Suprapubic skin (tissue), 4 donors: ENCODE measurements around the gene LMOD3. TPM values are rescaled to one million over a fixed set of nuclear protein-coding genes. Genes with fewer than 3 reads are reported as not detected.

Experiments used
- DNase-seq, 2 donors: peaks; one replicate each; pipeline ENCODE4 v3.0.0-alpha.2; 2019; ENCODE audit warnings: low spot score in 2 of 2
- H3K27ac ChIP-seq: fragments of 200-600 bp; sonication (generic); one replicate; pipeline ENCODE4 v1.5.1; 2019
- H3K27me3 ChIP-seq: fragments of 200-600 bp; sonication (generic); one replicate; pipeline ENCODE4 v1.5.1; 2019
- H3K36me3 ChIP-seq: fragments of 200-600 bp; sonication (generic); one replicate; pipeline ENCODE4 v1.5.1; 2019
- H3K4me1 ChIP-seq: fragments of 200-600 bp; sonication (generic); one replicate; pipeline ENCODE4 v1.5.1; 2019
- H3K4me3 ChIP-seq: fragments of 200-600 bp; sonication (generic); one replicate; pipeline ENCODE4 v1.5.1; 2019; ENCODE audit warnings: mild to moderate bottlenecking
- H3K9me3 ChIP-seq: fragments of 200-600 bp; sonication (generic); one replicate; pipeline ENCODE4 v1.5.1; 2019
- CTCF ChIP-seq, 2 donors: fragments of 200-600 bp in 1 of 2; fragments of 450-650 bp in 1 of 2; sonication (generic) in 1 of 2; IDR thresholded peaks; one replicate each; pipeline ENCODE4 v1.5.1; 2016 to 2019; ENCODE audit warnings: antibody characterized with exemption in 2 of 2, mild to moderate bottlenecking in 1 of 2, moderate library complexity in 1 of 2
- EP300 ChIP-seq: sonication (generic); formaldehyde crosslinking; IDR thresholded peaks from one replicate; pipeline ENCODE4 v1.6.1; 2017; ENCODE audit warnings: antibody characterized with exemption
- POLR2A ChIP-seq, 2 donors: fragments of 450-650 bp; IDR thresholded peaks; one replicate each; pipeline ENCODE4 v1.6.1; 2017; ENCODE audit warnings: antibody characterized with exemption in 2 of 2, mild to moderate bottlenecking in 2 of 2, moderate library complexity in 2 of 2
- POLR2AphosphoS5 ChIP-seq, 3 donors: sonication (generic); formaldehyde crosslinking; IDR thresholded peaks; one replicate each; pipeline ENCODE4 v1.6.1; 2017; ENCODE audit warnings: antibody characterized with exemption in 3 of 3
- WGBS: methylation state at CpG from one replicate; pipeline ENCODE4 v1.1.5; 2018; 5-methylcytosine and 5-hydroxymethylcytosine counted together
- total RNA-seq, 4 donors: library from RNA; depleted of rRNA; stranded (reverse); fragments of >200 nt; gene quantifications; one replicate each; pipeline ENCODE4 v1.1.0, GENCODE V29; 2016

Gene LMOD3
- total RNA-seq, 4 donors from 2014 or later, result 0.40 TPM; not detected in 3

GRCh38 chr3:69119681-69120080 is 2.7 kb downstream of the LMOD3 start:
- no peak overlapping the region for H3K27ac ChIP-seq
- 95% methylated on average over 5 of the region's 5 CpGs for WGBS
- no peak overlapping the region for H3K4me3 ChIP-seq
- no peaks in the 10 kb centered on the region for H3K36me3 ChIP-seq
- TF ChIP-seq POLR2A (IDR thresholded peaks at IDR 0.05) (no peak), POLR2AphosphoS5 (IDR thresholded peaks at IDR 0.05) (no peak)
- DNase-seq, result no peak
- H3K9me3 ChIP-seq, result no peaks in the 10 kb centered on the region
- peaks cover 7% of the 10 kb centered on the region for H3K4me1 ChIP-seq
- no peaks in the 10 kb centered on the region for H3K27me3 ChIP-seq

- Histone ChIP-seq H3K4me3 (no peak overlapping the region), H3K9me3 (no peaks in the 10 kb centered on the region), H3K36me3 (no peaks in the 10 kb centered on the region), H3K27me3 (no peaks in the 10 kb centered on the region), H3K27ac (no peak overlapping the region), H3K4me1 (peaks cover 8% of the 10 kb centered on the region)
- WGBS, result 89% methylated on average over 6 of the region's 6 CpGs
- DNase-seq, result no peak
- no peak for TF ChIP-seq EP300
- TF ChIP-seq POLR2A (IDR thresholded peaks at IDR 0.05), result no peak
- no peak for TF ChIP-seq CTCF (IDR thresholded peaks at IDR 0.05)
- TF ChIP-seq POLR2AphosphoS5 (IDR thresholded peaks at IDR 0.05), result no peak
Measured at GRCh38 chr3:69119138-69119537, 3.3 kb downstream of the LMOD3 start.

GRCh38 chr3:69118555-69118954 is 3.8 kb downstream of the LMOD3 start:
- Histone ChIP-seq H3K4me1 (peaks cover 14% of the 10 kb centered on the region), H3K9me3 (no peaks in the 10 kb centered on the region), H3K27ac (no peak overlapping the region), H3K4me3 (no peak overlapping the region), H3K36me3 (no peaks in the 10 kb centered on the region), H3K27me3 (no peaks in the 10 kb centered on the region)
- 93% methylated on average over 12 of the region's 12 CpGs for WGBS
- TF ChIP-seq POLR2A (IDR thresholded peaks at IDR 0.05) (no peak), EP300 (no peak), CTCF (IDR thresholded peaks at IDR 0.05) (no peak), POLR2AphosphoS5 (IDR thresholded peaks at IDR 0.05) (no peak)
- DNase-seq, result no peak

- DNase-seq, result no peak
- WGBS, result 52% methylated on average over 3 of the region's 3 CpGs
- no peak overlapping the region for H3K27ac ChIP-seq
- H3K4me1 ChIP-seq, result peaks cover 16% of the 10 kb centered on the region
- H3K27me3 ChIP-seq, result no peaks in the 10 kb centered on the region
- no peaks in the 10 kb centered on the region for H3K36me3 ChIP-seq
- no peaks in the 10 kb centered on the region for H3K9me3 ChIP-seq
- no peak for TF ChIP-seq CTCF (IDR thresholded peaks at IDR 0.05)
- H3K4me3 ChIP-seq, result no peak overlapping the region
Measured at GRCh38 chr3:69116897-69117296, 5.5 kb downstream of the LMOD3 start.

GRCh38 chr3:69116162-69116561 is 6.2 kb downstream of the LMOD3 start:
- Histone ChIP-seq H3K36me3 (no peaks in the 10 kb centered on the region), H3K4me3 (no peak overlapping the region), H3K27ac (no peak overlapping the region), H3K4me1 (peaks cover 14% of the 10 kb centered on the region), H3K27me3 (no peaks in the 10 kb centered on the region), H3K9me3 (no peaks in the 10 kb centered on the region)
- TF ChIP-seq POLR2A (IDR thresholded peaks at IDR 0.05) (no peak), POLR2AphosphoS5 (IDR thresholded peaks at IDR 0.05) (no peak), CTCF (IDR thresholded peaks at IDR 0.05) (no peak), EP300 (no peak)
- DNase-seq, result no peak
- WGBS, result 81% methylated on average over 4 of the region's 4 CpGs

GRCh38 chr3:69115731-69116130 is 6.7 kb downstream of the LMOD3 start:
- no peaks in the 10 kb centered on the region for H3K36me3 ChIP-seq
- H3K27ac ChIP-seq, result no peak overlapping the region
- no peak overlapping the region for H3K4me3 ChIP-seq
- DNase-seq, result no peak
- WGBS, result 75% methylated on average over 2 of the region's 2 CpGs
- TF ChIP-seq CTCF (IDR thresholded peaks at IDR 0.05), result no peak
- no peak for TF ChIP-seq POLR2A (IDR thresholded peaks at IDR 0.05)
- no peak for TF ChIP-seq EP300
- TF ChIP-seq POLR2AphosphoS5 (IDR thresholded peaks at IDR 0.05), result no peak
- H3K27me3 ChIP-seq, result no peaks in the 10 kb centered on the region
- H3K4me1 ChIP-seq, result peaks cover 9% of the 10 kb centered on the region
- no peaks in the 10 kb centered on the region for H3K9me3 ChIP-seq
